Measurements from ENCODE around the gene TMED1.
"Not testable (repeated sequence)": the region's sequence is repeated elsewhere in the genome, so short reads cannot be mapped to it uniquely, and the experiment has no call there.

TMED1 gene

DNA sequence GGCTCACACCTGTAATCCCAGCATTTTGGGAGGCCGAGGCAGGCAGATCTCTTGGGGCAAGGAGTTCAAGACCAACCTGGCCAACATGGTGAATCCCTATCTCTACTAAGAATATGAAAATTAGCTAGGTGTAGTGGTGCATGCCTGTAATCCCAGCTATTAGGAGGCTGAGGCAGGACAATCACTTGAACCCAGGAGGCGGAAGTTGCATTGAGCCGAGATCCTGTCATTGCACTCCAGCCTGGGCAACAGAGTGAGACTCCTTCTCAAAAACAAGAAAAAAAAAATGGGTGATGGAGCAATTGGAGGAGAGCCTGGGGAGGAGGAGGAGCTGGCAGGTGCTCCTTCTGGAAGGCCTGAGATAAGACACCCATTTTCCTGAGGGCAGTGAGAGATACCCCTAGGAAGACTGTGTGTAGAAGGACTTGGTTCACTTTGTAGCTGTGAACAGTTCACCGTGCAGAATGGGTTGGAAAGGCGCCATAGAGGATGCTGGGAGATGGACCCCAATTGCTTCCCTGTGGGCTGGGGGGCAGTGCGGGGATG lies 26.6 kb upstream of the TMED1 start:
- no peak for DNase-seq (ENCODE audit: low spot score)

DNA sequence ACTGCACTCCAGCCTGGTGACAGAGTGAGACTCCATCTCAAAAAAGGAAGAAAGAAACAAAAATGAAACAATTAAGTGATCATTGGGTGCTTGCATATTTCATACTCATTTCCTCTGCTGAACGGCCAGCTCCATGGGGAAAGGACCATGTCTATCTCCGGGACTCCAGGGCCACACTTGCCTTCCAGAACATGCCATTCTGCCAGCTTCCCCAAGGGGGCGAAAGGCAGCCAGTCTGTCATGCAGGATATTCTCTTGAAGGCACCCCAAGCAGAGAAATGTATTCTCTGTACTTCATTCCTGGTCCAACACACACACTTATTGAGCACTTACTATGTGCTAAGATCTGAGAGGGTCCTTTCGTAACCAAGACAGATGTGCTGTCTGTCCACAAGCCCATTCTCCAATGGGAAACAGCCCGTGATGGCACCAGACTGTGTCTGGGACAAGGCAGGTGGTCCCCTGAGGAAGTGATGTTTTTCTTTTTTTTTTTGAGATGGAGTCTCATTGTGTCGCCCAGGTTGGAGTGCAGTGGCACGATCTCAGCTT lies 25.2 kb upstream of the TMED1 start:
- DNase-seq (ENCODE audit: low spot score), result no peak

DNA sequence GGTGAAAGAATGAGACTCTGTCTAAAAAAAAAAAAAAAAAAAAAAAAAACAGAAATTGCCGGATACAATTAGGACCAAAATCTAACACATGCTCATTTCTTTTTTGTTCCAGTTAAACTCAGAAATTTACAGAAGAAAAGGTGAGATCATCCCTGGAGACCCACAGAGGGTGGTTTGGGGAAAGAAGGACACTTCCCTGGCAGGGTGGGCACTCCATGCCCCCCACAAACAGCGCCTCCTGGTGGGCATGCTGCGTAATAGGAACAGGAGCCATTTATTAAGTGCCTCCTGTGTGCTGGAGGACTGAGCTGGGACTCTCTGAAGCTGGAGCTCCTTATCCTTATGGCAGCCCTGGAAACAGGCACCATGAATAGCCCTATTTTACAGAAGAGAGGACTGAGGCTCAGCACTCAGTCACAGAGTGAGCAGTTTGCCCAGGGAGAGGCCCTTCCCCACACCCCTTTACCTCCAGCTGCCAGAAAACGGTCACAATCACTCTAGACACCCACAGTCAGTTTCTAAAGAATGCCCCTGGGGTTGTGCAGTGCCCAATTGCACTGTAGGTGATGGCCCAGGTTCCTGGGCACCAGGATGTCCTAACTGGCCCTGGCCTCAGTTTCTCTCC lies 22.3 kb upstream of the TMED1 start:
- no peak for DNase-seq (ENCODE audit: low spot score)

DNA sequence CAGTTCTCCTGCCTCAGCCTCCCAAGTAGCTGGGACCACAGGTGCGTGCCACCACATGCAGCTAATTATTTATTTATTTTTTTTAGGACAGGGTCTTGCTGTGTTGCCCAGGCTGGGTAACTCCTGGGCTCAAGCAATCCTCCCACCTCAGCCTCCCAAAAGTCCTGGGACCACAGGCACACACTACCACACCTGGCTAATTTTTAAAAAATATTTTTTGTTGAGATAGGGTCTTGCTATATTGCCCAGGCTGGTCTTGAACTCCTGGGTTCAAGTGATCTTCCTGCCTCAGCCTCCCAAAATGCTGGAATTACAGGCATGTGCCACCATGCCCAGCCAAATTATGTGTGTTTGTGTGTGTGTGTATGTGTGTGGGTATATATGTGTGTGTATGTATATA lies 20.9 kb upstream of the TMED1 start:
- DNase-seq (ENCODE audit: low spot score), result not testable (repeated sequence)

- no peak for DNase-seq (ENCODE audit: low spot score)
Measured at GRCh38 chr19:10855879-10856522, 20.0 kb upstream of the TMED1 start.

- DNase-seq (ENCODE audit: low spot score), result no peak
Measured at GRCh38 chr19:10854350-10855089, 18.5 kb upstream of the TMED1 start.

DNA sequence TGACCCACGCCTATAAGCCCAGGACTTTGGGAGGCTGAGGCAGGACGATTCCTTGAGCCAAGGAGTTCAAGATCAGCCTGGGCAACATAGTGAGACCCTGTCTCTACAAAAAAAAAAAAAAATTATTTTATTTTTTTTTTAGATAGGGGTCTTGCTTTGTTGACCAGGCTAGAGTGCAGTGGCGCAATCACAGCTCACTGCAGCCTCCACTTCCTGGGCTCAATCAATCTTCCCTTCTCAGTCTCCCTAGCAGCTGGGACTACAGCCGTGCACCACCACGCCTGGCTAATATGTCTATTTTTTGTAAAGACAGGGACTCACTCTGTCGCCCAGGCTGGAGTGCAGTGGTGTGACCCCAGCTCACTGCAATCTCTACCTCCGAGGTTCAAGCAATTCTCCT lies 16.9 kb upstream of the TMED1 start:
- no peak for DNase-seq (ENCODE audit: low spot score)

DNA sequence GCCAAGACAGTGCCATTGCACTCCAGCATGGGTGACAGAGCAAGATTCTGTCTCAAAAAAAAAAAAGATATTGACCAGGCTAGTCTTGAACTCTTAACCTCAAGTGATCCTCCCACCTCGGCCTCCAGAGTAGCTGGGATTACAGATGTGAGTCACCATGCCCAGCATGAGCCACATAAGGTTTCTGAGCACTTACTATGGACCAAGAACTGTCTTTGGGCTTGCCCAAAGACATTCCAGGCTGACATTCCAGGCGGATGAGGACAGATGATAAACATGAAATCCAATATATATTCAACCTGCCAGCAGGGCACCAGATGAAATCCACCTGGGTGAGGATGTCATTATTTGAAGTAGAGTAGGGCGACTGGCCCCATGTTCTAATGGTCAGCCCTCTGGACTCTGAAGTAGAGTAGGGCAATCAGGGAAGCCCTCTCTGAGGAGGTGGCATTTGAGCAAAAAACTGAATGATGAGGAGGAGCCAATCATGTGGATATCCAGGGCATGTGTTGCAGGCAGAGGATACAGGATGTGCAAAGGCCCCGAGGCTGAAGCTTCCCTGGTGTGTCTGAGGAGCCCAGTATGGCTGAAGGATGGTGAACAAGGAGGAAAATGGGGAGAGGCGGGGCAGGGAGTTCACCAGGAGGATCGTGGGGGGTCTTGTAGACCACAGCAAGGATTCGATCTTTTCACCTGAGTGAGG lies 16.2 kb upstream of the TMED1 start:
- DNase-seq (ENCODE audit: low spot score), result no peak

- no peak for DNase-seq (ENCODE audit: low spot score)
Measured at GRCh38 chr19:10850631-10851030, 14.6 kb upstream of the TMED1 start.

- DNase-seq (ENCODE audit: low spot score), result no peak
Measured at GRCh38 chr19:10848230-10848856, 12.3 kb upstream of the TMED1 start, which contains the start of gene C19orf38. TSS of gene C19orf38 (plus strand) at chr19:10848415. CDS start at chr19:10848509, 94 bp downstream.

DNA sequence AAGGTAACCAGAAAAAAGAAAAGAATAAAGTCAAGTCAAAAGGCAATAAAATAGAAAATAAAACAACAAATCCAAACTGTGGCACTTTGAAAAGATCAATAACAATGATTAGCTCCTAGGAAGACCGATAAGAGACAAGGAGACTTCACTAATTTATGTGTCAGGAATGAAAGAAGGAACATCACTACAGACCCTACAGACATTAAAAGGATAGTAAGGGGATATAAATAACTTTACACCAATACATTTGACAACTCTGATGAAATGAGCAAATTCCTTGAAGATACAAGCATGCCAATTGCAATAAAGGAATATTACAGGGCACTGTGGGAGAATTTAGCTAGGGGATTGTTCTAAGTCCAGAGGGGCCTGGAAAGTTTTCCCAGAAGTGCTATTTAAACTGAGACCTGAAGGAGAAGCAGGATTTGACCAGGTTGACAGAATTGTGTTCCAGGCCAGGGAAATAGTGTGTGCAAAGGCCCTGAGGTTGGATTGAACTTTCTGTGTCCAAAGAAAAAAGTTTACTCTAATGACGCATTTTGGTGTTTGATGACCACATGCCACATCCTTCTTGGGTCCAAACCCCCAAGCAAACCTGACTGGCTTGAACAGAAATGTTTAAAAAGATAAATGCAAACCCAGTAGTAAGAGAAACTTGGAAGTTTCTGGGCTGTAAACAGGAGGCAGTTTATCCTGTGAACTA lies 10.6 kb upstream of the TMED1 start:
- DNase-seq (ENCODE audit: low spot score), result no peak

GRCh38 chr19:10842788-10843187 lies 6.8 kb upstream of the TMED1 start:
- DNase-seq (ENCODE audit: low spot score), result no peak

DNA sequence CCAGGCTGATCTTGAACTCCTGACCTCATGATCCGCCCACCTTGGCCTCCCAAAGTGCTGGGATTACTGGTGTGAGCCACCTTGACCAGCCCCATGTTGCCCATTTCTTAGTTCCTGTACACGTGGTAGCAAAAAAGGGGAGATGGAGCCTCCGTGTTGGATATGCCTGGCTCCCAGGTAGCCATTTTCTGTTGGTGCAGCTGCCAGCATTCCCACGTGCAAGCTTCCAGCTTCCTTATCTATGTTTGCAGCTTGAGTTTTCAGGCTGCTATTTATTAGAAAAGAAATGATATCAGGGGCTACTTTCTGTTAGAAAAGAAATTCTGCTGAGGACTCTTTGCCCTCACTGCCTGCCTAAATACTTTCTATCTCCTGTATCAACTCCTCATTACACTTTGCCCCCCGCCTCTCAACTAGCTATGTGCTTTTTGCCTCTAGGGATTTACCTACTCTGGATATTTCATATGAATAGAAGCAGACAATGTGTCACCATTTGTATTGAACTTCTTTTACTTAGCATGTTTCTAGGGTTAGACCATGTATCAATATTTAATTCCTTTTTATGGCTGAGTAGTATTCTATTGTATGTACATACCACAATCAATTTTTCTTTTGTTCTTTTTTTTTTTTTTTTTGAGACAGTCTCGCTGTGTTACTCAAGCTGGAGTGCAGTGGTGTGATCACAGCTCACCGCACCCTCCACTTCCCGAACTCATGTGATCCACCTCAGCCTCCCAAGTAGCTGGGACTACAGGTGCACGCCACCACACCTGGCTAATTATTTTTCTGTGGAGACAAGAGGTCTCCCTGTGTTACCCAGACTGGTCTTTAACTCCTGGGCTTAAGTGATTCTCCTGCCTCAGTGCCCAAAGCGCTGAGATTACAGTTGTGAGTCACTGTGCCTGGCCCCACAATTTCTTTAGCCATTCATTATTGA lies 3.4 kb upstream of the TMED1 start:
- no peak for DNase-seq (ENCODE audit: low spot score)

DNA sequence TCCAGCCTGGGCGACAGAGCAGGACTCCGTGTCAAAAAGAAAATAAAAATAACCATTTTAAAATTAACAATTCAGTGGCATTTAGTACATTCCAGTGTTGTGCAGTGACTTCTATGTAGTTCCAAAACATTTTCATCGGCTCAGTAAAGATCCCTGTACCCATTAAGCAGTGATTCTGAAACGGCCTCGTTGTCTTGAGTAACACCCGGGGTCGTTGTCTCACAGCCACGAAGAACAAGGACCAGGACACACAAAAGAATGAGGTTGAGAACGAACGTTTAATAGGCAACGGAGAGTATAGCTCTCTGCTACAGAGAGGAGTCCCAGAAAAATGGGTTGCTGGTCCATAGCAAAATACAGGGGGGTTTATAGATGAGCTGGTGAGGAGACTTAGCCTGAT lies 2.4 kb upstream of the TMED1 start:
- no peak for DNase-seq (ENCODE audit: low spot score)

- not testable (repeated sequence) for DNase-seq (ENCODE audit: low spot score)
Measured at GRCh38 chr19:10837649-10838048, 1.6 kb upstream of the TMED1 start.

GRCh38 chr19:10836479-10837330 lies 693 bp upstream of the TMED1 start:
- DNase-seq (ENCODE audit: low spot score), result peak; percentile 86

GRCh38 chr19:10835089-10835753 lies 791 bp downstream of the TMED1 start:
- peak; percentile 99 for DNase-seq (ENCODE audit: low spot score)

DNA sequence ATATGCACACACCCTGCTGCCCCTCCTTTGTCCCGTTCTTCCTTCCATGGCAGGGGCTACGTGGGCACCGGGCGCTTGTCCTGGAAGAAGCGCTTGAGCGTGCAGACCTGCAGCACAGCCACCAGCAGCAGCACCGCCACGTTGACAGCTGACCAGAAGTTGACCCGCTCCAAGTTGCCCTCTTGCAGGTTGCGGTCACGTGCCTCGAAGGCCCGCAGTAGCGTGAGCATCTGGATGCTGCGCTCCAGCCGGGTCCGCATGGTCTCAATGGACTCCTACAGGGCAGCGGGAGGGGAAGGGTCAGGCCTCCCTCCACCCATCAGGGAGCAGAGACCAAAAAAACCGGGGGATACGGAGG lies 3.1 kb downstream of the TMED1 start:
- no peak for DNase-seq (ENCODE audit: low spot score)
